Panc1 (cell line): Measurements from ENCODE around the gene GNG7. TPM values are rescaled to one million over a fixed set of nuclear protein-coding genes. Genes with fewer than 3 reads are reported as not detected.

Experiments used
- ATAC-seq: fragments of 200-7000 bp; cut with Tn5 transposase; 2 replicates; pipeline ENCODE4 v1.9.1; 2020; ENCODE audit warnings: mild to moderate bottlenecking, moderate library complexity
- BruUV-seq: library from RNA; stranded (reverse); fragments of 400-500 nt; replicated peaks from 2 replicates; lab custom pipeline; 2021; lab: Mats Ljungman, UMichigan
- CTCF ChIA-PET: fragments of 300-600 bp; sonication (Branson Sonifier 250); formaldehyde crosslinking; loops from one replicate; lab custom pipeline; 2022; ENCODE audit warnings: antibody characterized with exemption; lab: Charles Lee
- POLR2A ChIA-PET: fragments of 300-600 bp; sonication (Branson Sonifier 250); formaldehyde crosslinking; loops from one replicate; lab custom pipeline; 2022; ENCODE audit warnings: antibody characterized with exemption; lab: Charles Lee
- DNase-seq: peaks from one replicate; pipeline ENCODE4 v3.0.0-alpha.2; 2010; ENCODE audit warnings: low read depth, low spot score
- H3K27ac ChIP-seq: 2 replicates; pipeline ENCODE4 v1.5.1; 2011; ENCODE audit warnings: mild to moderate bottlenecking, low read length, inconsistent platforms
- H3K27me3 ChIP-seq: fragments of 200-500 bp; sonication (Bioruptor generic); 2 replicates; pipeline ENCODE4 v1.6.0; 2014; ENCODE audit warnings: low read length, inconsistent platforms; ENCODE audit not compliant: control insufficient read depth, insufficient read depth
- H3K36me3 ChIP-seq: fragments of 200-500 bp; sonication (Bioruptor generic); 2 replicates; pipeline ENCODE4 v1.5.1; 2014; ENCODE audit warnings: inconsistent platforms, mild to moderate bottlenecking, low read length, moderate library complexity; ENCODE audit not compliant: control insufficient read depth, insufficient read depth
- H3K4me1 ChIP-seq: 2 replicates; pipeline ENCODE4 v1.5.1; 2011; ENCODE audit warnings: inconsistent platforms, mild to moderate bottlenecking, low read length, moderate library complexity; ENCODE audit not compliant: control insufficient read depth, insufficient read depth
- H3K4me3 ChIP-seq, 2 experiments: 2 replicates each; pipeline ENCODE4 v1.5.1; 2011 to 2012; ENCODE audit warnings: low read depth in 2 of 2, low read length in 2 of 2, mild to moderate bottlenecking in 2 of 2, inconsistent platforms in 1 of 2, moderate library complexity in 1 of 2
- H3K9me3 ChIP-seq: fragments of 200-500 bp; sonication (Bioruptor generic); 2 replicates; pipeline ENCODE4 v1.5.1; 2014; ENCODE audit warnings: low read depth, mild to moderate bottlenecking, inconsistent platforms, low read length, moderate library complexity; ENCODE audit not compliant: control insufficient read depth, insufficient read depth
- POLR2AphosphoS5 ChIP-seq: IDR thresholded peaks from 2 replicates; pipeline ENCODE4 v1.6.1; 2012; ENCODE audit warnings: mild to moderate bottlenecking, low read depth, low read length, moderate library complexity
- SIN3A ChIP-seq: IDR thresholded peaks from 2 replicates; pipeline ENCODE4 v1.6.1; 2012; ENCODE audit warnings: low read depth, mild to moderate bottlenecking, low read length, moderate library complexity, borderline replicate concordance; ENCODE audit not compliant: insufficient read depth
- TCF7L2 ChIP-seq: IDR thresholded peaks from 2 replicates; pipeline ENCODE4 v1.6.1; 2011; ENCODE audit warnings: mild to moderate bottlenecking, low read depth, low read length, inconsistent platforms
- in situ Hi-C: cut with HindIII; loops from 2 replicates; pipeline ENCODE4 v1.10.0; 2016; ENCODE audit warnings: low sequenced_read_pairs, low pct_unique_long_range_greater_than_20kb
- intact Hi-C: fragments of 100-400 bp; cut with micrococcal nuclease; formaldehyde crosslinking; loops from one replicate; pipeline ENCODE4 v1.10.0; 2022; ENCODE audit not compliant: unreplicated experiment
- total RNA-seq: library from RNA; stranded (reverse); gene quantifications from one replicate; pipeline ENCODE4 v1.2.1, GENCODE V29; 2021; ENCODE audit not compliant: unreplicated experiment
- TF ChIP-seq, protein P1 (sequence below): fragments of 450-650 bp; IDR thresholded peaks from 2 replicates; pipeline ENCODE4 v1.5.1; 2017; ENCODE audit warnings: mild to moderate bottlenecking
- TF ChIP-seq, protein P2 (sequence below), 2 experiments: IDR thresholded peaks; 2 replicates each; pipeline ENCODE4 v1.6.1; 2011 to 2012; ENCODE audit warnings: low read depth in 2 of 2, control low read depth in 1 of 2, low read length in 1 of 2, mild to moderate bottlenecking in 1 of 2, moderate library complexity in 1 of 2; ENCODE audit not compliant: insufficient read depth in 1 of 2

GNG7 gene
- total RNA-seq, 1 experiment from 2014 or later = 0.74 TPM

DNA sequence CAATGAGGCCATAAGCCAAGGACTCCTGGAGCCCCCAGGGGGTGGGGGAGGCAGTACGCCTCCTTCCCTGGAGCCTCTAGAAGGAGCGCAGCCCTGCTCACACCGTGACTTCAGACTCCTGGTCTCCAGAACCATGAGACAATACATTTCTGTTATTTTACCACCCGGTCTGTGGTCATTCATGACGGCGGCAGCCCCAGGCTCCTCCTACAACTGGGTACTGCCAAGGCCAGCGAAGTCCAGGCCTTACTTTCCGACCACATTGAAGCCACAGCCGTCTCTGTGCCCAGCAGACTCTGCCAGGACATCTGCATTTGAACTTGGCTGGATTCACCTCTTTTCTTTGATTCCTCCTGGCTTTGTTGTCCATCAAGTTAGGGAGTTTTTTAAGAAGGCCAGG, 10.5 kb downstream of the GNG7 start:
- no TSS peak for BruUV-seq
- no peak overlapping the region for H3K27ac ChIP-seq
- TF ChIP-seq POLR2AphosphoS5 (no peak), SIN3A (no peak), TCF7L2 (no peak)
- TF ChIP-seq, protein P1, sequence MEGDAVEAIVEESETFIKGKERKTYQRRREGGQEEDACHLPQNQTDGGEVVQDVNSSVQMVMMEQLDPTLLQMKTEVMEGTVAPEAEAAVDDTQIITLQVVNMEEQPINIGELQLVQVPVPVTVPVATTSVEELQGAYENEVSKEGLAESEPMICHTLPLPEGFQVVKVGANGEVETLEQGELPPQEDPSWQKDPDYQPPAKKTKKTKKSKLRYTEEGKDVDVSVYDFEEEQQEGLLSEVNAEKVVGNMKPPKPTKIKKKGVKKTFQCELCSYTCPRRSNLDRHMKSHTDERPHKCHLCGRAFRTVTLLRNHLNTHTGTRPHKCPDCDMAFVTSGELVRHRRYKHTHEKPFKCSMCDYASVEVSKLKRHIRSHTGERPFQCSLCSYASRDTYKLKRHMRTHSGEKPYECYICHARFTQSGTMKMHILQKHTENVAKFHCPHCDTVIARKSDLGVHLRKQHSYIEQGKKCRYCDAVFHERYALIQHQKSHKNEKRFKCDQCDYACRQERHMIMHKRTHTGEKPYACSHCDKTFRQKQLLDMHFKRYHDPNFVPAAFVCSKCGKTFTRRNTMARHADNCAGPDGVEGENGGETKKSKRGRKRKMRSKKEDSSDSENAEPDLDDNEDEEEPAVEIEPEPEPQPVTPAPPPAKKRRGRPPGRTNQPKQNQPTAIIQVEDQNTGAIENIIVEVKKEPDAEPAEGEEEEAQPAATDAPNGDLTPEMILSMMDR = no peak
- TF ChIP-seq, protein P2, sequence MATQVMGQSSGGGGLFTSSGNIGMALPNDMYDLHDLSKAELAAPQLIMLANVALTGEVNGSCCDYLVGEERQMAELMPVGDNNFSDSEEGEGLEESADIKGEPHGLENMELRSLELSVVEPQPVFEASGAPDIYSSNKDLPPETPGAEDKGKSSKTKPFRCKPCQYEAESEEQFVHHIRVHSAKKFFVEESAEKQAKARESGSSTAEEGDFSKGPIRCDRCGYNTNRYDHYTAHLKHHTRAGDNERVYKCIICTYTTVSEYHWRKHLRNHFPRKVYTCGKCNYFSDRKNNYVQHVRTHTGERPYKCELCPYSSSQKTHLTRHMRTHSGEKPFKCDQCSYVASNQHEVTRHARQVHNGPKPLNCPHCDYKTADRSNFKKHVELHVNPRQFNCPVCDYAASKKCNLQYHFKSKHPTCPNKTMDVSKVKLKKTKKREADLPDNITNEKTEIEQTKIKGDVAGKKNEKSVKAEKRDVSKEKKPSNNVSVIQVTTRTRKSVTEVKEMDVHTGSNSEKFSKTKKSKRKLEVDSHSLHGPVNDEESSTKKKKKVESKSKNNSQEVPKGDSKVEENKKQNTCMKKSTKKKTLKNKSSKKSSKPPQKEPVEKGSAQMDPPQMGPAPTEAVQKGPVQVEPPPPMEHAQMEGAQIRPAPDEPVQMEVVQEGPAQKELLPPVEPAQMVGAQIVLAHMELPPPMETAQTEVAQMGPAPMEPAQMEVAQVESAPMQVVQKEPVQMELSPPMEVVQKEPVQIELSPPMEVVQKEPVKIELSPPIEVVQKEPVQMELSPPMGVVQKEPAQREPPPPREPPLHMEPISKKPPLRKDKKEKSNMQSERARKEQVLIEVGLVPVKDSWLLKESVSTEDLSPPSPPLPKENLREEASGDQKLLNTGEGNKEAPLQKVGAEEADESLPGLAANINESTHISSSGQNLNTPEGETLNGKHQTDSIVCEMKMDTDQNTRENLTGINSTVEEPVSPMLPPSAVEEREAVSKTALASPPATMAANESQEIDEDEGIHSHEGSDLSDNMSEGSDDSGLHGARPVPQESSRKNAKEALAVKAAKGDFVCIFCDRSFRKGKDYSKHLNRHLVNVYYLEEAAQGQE (IDR thresholded peaks at IDR 0.05; ENCODE audit: insufficient read depth in 1 of 2, low read depth in 2 of 2, low read length in 1 of 2) = no peak
- no peaks in the 10 kb centered on the region for H3K27me3 ChIP-seq
- no peaks in the 10 kb centered on the region; the same call in 1 of the 2 replicates for H3K4me1 ChIP-seq
- ChIA-PET CTCF (no interaction called here), POLR2A (no interaction called here)
- H3K36me3 ChIP-seq = no peaks in the 10 kb centered on the region
- in situ Hi-C loops = no loop called here
- no peak for DNase-seq
- intact Hi-C loops = no loop called here
- no peak overlapping the region for H3K4me3 ChIP-seq
- no peaks in the 10 kb centered on the region for H3K9me3 ChIP-seq
- no peak for ATAC-seq

DNA sequence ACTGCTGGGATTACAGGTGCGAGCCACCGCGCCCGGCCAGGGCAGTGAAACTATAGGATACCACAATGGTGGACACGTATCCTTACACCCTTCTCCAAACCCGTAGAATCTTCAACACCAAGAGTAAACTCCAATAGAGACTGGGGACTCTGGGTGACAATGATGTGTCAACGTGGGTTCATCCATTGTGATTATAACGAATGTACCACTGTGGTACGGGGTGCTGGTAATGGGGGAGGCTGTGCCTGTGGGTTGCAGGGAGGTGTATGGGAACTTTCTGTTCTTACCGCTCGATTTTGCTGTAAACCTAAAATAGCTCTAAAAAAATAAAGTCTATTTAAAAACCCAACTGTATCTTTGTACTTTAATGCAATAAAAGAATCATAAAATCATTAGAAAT, 11.6 kb downstream of the GNG7 start:
- Histone ChIP-seq H3K4me1 (no peaks in the 10 kb centered on the region; the same call in 1 of the 2 replicates), H3K4me3 (no peak overlapping the region), H3K36me3 (no peaks in the 10 kb centered on the region), H3K27me3 (no peaks in the 10 kb centered on the region), H3K9me3 (no peaks in the 10 kb centered on the region), H3K27ac (no peak overlapping the region)
- in situ Hi-C loops = no loop called here
- no TSS peak for BruUV-seq
- ATAC-seq (no peak), DNase-seq (no peak)
- POLR2A ChIA-PET = interaction anchor here (0.5 to 0.6 kb wide), 2 partner anchors 70 to 92 kb away, joined by 5 to 6 read pairs; no protein-coding TSS in a partner anchor
- CTCF ChIA-PET = no interaction called here
- intact Hi-C loops = no loop called here
- TF ChIP-seq SIN3A (no peak), TCF7L2 (no peak), POLR2AphosphoS5 (no peak)
- TF ChIP-seq, protein P2 (IDR thresholded peaks at IDR 0.05; ENCODE audit: insufficient read depth in 1 of 2, low read depth in 2 of 2, low read length in 1 of 2) = no peak
- TF ChIP-seq, protein P1 = no peak
